ENCODE data around the gene TAF11L3. TPM values are rescaled to one million over a fixed set of nuclear protein-coding genes. Genes with fewer than 3 reads are reported as not detected.

TAF11L3 gene
- total RNA-seq, 1 experiment from 2014 or later: not detected

Other genes with a start within 250 kb of the TAF11L3 start
- gene TAF11L2, start 20.1 kb upstream of the TAF11L3 start, total RNA-seq (2014; rRNA removed): not detected in 2 replicates
- gene TAF11L4, start 3.4 kb downstream of the TAF11L3 start, total RNA-seq (2014; rRNA removed): not detected in 2 replicates
- gene TAF11L5, start 6.9 kb downstream of the TAF11L3 start, total RNA-seq (2014; rRNA removed): not detected in 2 replicates
- not detected in 2 replicates for gene TAF11L6, start 10.3 kb downstream of the TAF11L3 start, total RNA-seq (2014; rRNA removed)
- not detected in 2 replicates for gene TAF11L7, start 67.4 kb downstream of the TAF11L3 start, total RNA-seq (2014; rRNA removed)
- gene TAF11L8, start 72.6 kb downstream of the TAF11L3 start, total RNA-seq (2014; rRNA removed): not detected in 2 replicates
- gene TAF11L9, start 76.0 kb downstream of the TAF11L3 start, total RNA-seq (2014; rRNA removed): not detected in 2 replicates
- gene TAF11L10, start 79.5 kb downstream of the TAF11L3 start, total RNA-seq (2014; rRNA removed): not detected in 2 replicates
- not detected in 2 replicates for gene TAF11L11, start 85.8 kb downstream of the TAF11L3 start, total RNA-seq (2014; rRNA removed)
- not detected in 2 replicates for gene TAF11L12, start 92.0 kb downstream of the TAF11L3 start, total RNA-seq (2014; rRNA removed)
- not detected in 2 replicates for gene TAF11L13, start 113.7 kb downstream of the TAF11L3 start, total RNA-seq (2014; rRNA removed)
- gene TAF11L14, start 116.1 kb downstream of the TAF11L3 start, total RNA-seq (2014; rRNA removed): not detected in 2 replicates

Data from LHCN-M2 (cell line).